ENCODE data around the gene FST. TPM values are rescaled to one million over a fixed set of nuclear protein-coding genes. Genes with fewer than 3 reads are reported as not detected.

FST gene
- polyA plus RNA-seq, 1 donor from 2014 or later, result 1.3 TPM

GRCh38 chr5:53454719-53455000 is 25.8 kb upstream of the FST start:
- no peak for TF ChIP-seq EZH2 (IDR thresholded peaks at IDR 0.05; ENCODE audit: borderline replicate concordance, insufficient read depth, low read length, poor library complexity, severe bottlenecking)
- no peak for TF ChIP-seq RAD21 (conservative IDR thresholded peaks at IDR 0.05)
- no peak for TF ChIP-seq TAF1 (IDR thresholded peaks at IDR 0.05; ENCODE audit: low read depth)
- TF ChIP-seq REST (IDR thresholded peaks at IDR 0.05; ENCODE audit: borderline replicate concordance), result no peak
- TF ChIP-seq MXI1 (conservative IDR thresholded peaks at IDR 0.05; ENCODE audit: poor library complexity, severe bottlenecking), result no peak
- TF ChIP-seq SMC3 (conservative IDR thresholded peaks at IDR 0.05; ENCODE audit: poor library complexity), result no peak
- no peak for TF ChIP-seq CTCF (IDR thresholded peaks at IDR 0.05; ENCODE audit: poor library complexity, severe bottlenecking)
- no peak for TF ChIP-seq POLR2AphosphoS5 (IDR thresholded peaks at IDR 0.05)
- no peaks in the 10 kb centered on the region for H3K36me3 ChIP-seq (ENCODE audit: insufficient read depth, low read length)

GRCh38 chr5:53456366-53456765 is 24.1 kb upstream of the FST start:
- no peak overlapping the region for H3K4me3 ChIP-seq (ENCODE audit: low read length)
- H3K4me2 ChIP-seq (ENCODE audit: low read length), result no peak overlapping the region
- H3K9ac ChIP-seq (ENCODE audit: low read length), result no peak overlapping the region
- no peaks in the 10 kb centered on the region for H3K27me3 ChIP-seq (ENCODE audit: insufficient read depth, low read depth, low read length)
- no peaks in the 10 kb centered on the region for H3K36me3 ChIP-seq (ENCODE audit: insufficient read depth, low read length)
- no peaks in the 10 kb centered on the region for H3K9me3 ChIP-seq (ENCODE audit: low read length)
- no peak for TF ChIP-seq TAF1 (IDR thresholded peaks at IDR 0.05; ENCODE audit: low read depth)
- no peaks in the 10 kb centered on the region for H3K9me2 ChIP-seq (ENCODE audit: insufficient read depth, low read length)
- no peaks in the 10 kb centered on the region for H4K20me1 ChIP-seq (ENCODE audit: insufficient read depth)
- H2AFZ ChIP-seq (ENCODE audit: low read depth, low read length), result no peak overlapping the region
- H3K27ac ChIP-seq (ENCODE audit: low read length), result no peak overlapping the region
- no peaks in the 10 kb centered on the region for H3K79me2 ChIP-seq (replicated peaks; ENCODE audit: insufficient read depth, low read length)
- H3F3A ChIP-seq (ENCODE audit: insufficient read depth, low read length, poor library complexity, severe bottlenecking), result no peaks in the 10 kb centered on the region

More at GRCh38 chr5:53454719-53455000, 25.8 kb upstream of the FST start:
- no peaks in the 10 kb centered on the region for H3K9me3 ChIP-seq (ENCODE audit: low read length)
- no peaks in the 10 kb centered on the region for H3K9me2 ChIP-seq (ENCODE audit: insufficient read depth, low read length)
- no peak overlapping the region for H2AFZ ChIP-seq (ENCODE audit: low read depth, low read length)
- H4K20me1 ChIP-seq (ENCODE audit: insufficient read depth), result no peaks in the 10 kb centered on the region
- H3F3A ChIP-seq (ENCODE audit: insufficient read depth, low read length, poor library complexity, severe bottlenecking), result no peaks in the 10 kb centered on the region
- no peak overlapping the region for H3K9ac ChIP-seq (ENCODE audit: low read length)
- no peak overlapping the region for H3K27ac ChIP-seq (ENCODE audit: low read length)
- no peaks in the 10 kb centered on the region for H3K79me2 ChIP-seq (replicated peaks; ENCODE audit: insufficient read depth, low read length)
- no peak overlapping the region for H3K4me3 ChIP-seq (ENCODE audit: low read length)
- no peaks in the 10 kb centered on the region for H3K27me3 ChIP-seq (ENCODE audit: insufficient read depth, low read depth, low read length)
- no peak overlapping the region for H3K4me2 ChIP-seq (ENCODE audit: low read length)

GRCh38 chr5:53463909-53464621 is 16.4 kb upstream of the FST start:
- no peaks in the 10 kb centered on the region for H3K79me2 ChIP-seq (replicated peaks; ENCODE audit: insufficient read depth, low read length)
- H3K27ac ChIP-seq (ENCODE audit: low read length), result no peak overlapping the region
- no peaks in the 10 kb centered on the region for H3F3A ChIP-seq (ENCODE audit: insufficient read depth, low read length, poor library complexity, severe bottlenecking)
- no peak overlapping the region for H3K4me2 ChIP-seq (ENCODE audit: low read length)
- no peak overlapping the region for H3K4me3 ChIP-seq (ENCODE audit: low read length)
- no peaks in the 10 kb centered on the region for H3K9me3 ChIP-seq (ENCODE audit: low read length)
- H3K9ac ChIP-seq (ENCODE audit: low read length), result no peak overlapping the region
- H3K9me2 ChIP-seq (ENCODE audit: insufficient read depth, low read length), result no peaks in the 10 kb centered on the region
- H2AFZ ChIP-seq (ENCODE audit: low read depth, low read length), result no peak overlapping the region
- no peak for TF ChIP-seq EZH2 (IDR thresholded peaks at IDR 0.05; ENCODE audit: borderline replicate concordance, insufficient read depth, low read length, poor library complexity, severe bottlenecking)
- TF ChIP-seq EP300 (conservative IDR thresholded peaks at IDR 0.05; ENCODE audit: poor library complexity, severe bottlenecking), result peak; percentile 75
- H3K27me3 ChIP-seq (ENCODE audit: insufficient read depth, low read depth, low read length), result no peaks in the 10 kb centered on the region
- no peaks in the 10 kb centered on the region for H4K20me1 ChIP-seq (ENCODE audit: insufficient read depth)
- no peaks in the 10 kb centered on the region for H3K36me3 ChIP-seq (ENCODE audit: insufficient read depth, low read length)

Measured in neural cell (in vitro differentiated cells).